Measurements from ENCODE around the gene RNF41. TPM values are rescaled to one million over a fixed set of nuclear protein-coding genes. Genes with fewer than 3 reads are reported as not detected.

Gene RNF41
- total and polyA plus RNA-seq, 2 of the 13 experiments (the other 11 are each of a cell fraction or from before 2014, with no cell fraction given) = 27.1 to 39.4 TPM

- TF ChIP-seq MYPOP (CRISPR knock-in tag; IDR thresholded peaks at IDR 0.05) (peak; percentile 49), KDM2A (CRISPR knock-in tag; IDR thresholded peaks at IDR 0.05; ENCODE audit: borderline replicate concordance, low read depth) (peak; percentile 67), ZNF282 (IDR thresholded peaks at IDR 0.05; ENCODE audit: partially characterized antibody) (no peak), ZNF274 (CRISPR knock-in tag; IDR thresholded peaks at IDR 0.05) (no peak), ZBTB21 (CRISPR knock-in tag; IDR thresholded peaks at IDR 0.05) (no peak), ZNF232 (CRISPR knock-in tag; IDR thresholded peaks at IDR 0.05; ENCODE audit: borderline replicate concordance) (no peak), XBP1 (CRISPR knock-in tag; IDR thresholded peaks at IDR 0.05) (no peak), CC2D1A (CRISPR knock-in tag; IDR thresholded peaks at IDR 0.05) (no peak), PHF8 (CRISPR knock-in tag; IDR thresholded peaks at IDR 0.05) (peak; percentile 98), LCORL (IDR thresholded peaks at IDR 0.05) (no peak), LCORL (CRISPR knock-in tag; IDR thresholded peaks at IDR 0.05) (no peak), SUZ12 (IDR thresholded peaks at IDR 0.05; ENCODE audit: low read depth, low read length) (no peak), SOX13 (IDR thresholded peaks at IDR 0.05) (peak; percentile 14; the same call in 1 of the 2 replicates), SOX13 (CRISPR knock-in tag; conservative IDR thresholded peaks at IDR 0.05 in 1 of 2, IDR thresholded peaks at IDR 0.05 in 1 of 2) (no peak), MAZ (IDR thresholded peaks at IDR 0.05; ENCODE audit: borderline replicate concordance, low read depth, low read length) (peak; percentile 26; the same call in 1 of the 2 replicates), MAZ (CRISPR knock-in tag; IDR thresholded peaks at IDR 0.05; ENCODE audit: low read depth) (peak; percentile 92), RBAK (CRISPR knock-in tag; IDR thresholded peaks at IDR 0.05) (no peak), ZXDC (CRISPR knock-in tag; IDR thresholded peaks at IDR 0.05) (no peak), ATF7-NPFF (CRISPR knock-in tag; IDR thresholded peaks at IDR 0.05; ENCODE audit: low read depth) (peak; percentile 84; the same call in 1 of the 2 replicates), MED13 (CRISPR knock-in tag; IDR thresholded peaks at IDR 0.05) (no peak), SMARCC2 (IDR thresholded peaks at IDR 0.05) (no peak), ZSCAN22 (CRISPR knock-in tag; IDR thresholded peaks at IDR 0.05) (no peak)
- TF ChIP-seq, protein P1, sequence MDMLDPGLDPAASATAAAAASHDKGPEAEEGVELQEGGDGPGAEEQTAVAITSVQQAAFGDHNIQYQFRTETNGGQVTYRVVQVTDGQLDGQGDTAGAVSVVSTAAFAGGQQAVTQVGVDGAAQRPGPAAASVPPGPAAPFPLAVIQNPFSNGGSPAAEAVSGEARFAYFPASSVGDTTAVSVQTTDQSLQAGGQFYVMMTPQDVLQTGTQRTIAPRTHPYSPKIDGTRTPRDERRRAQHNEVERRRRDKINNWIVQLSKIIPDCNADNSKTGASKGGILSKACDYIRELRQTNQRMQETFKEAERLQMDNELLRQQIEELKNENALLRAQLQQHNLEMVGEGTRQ (IDR thresholded peaks at IDR 0.05; ENCODE audit: low read depth, low read length) = no peak
- TF ChIP-seq, protein P1 (CRISPR knock-in tag; IDR thresholded peaks at IDR 0.05; ENCODE audit: borderline replicate concordance) = no peak
- TF ChIP-seq, protein P2, sequence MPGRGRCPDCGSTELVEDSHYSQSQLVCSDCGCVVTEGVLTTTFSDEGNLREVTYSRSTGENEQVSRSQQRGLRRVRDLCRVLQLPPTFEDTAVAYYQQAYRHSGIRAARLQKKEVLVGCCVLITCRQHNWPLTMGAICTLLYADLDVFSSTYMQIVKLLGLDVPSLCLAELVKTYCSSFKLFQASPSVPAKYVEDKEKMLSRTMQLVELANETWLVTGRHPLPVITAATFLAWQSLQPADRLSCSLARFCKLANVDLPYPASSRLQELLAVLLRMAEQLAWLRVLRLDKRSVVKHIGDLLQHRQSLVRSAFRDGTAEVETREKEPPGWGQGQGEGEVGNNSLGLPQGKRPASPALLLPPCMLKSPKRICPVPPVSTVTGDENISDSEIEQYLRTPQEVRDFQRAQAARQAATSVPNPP (CRISPR knock-in tag; IDR thresholded peaks at IDR 0.05) = no peak
Observed at GRCh38 chr12:56258068-56258819, 36.5 kb upstream of the RNF41 start, which contains the start of gene ANKRD52 (continued).

Data from HepG2 (cell line).